ENCODE data around the gene DMWD. TPM values are rescaled to one million over a fixed set of nuclear protein-coding genes. Genes with fewer than 3 reads are reported as not detected.
A peak's percentile ranks its signal among the peaks of the same experiment; 100 is the strongest.

Gene DMWD
- total and polyA plus RNA-seq, 12 donors, result 44.6 to 78.1 (median 68.0) TPM

DNA sequence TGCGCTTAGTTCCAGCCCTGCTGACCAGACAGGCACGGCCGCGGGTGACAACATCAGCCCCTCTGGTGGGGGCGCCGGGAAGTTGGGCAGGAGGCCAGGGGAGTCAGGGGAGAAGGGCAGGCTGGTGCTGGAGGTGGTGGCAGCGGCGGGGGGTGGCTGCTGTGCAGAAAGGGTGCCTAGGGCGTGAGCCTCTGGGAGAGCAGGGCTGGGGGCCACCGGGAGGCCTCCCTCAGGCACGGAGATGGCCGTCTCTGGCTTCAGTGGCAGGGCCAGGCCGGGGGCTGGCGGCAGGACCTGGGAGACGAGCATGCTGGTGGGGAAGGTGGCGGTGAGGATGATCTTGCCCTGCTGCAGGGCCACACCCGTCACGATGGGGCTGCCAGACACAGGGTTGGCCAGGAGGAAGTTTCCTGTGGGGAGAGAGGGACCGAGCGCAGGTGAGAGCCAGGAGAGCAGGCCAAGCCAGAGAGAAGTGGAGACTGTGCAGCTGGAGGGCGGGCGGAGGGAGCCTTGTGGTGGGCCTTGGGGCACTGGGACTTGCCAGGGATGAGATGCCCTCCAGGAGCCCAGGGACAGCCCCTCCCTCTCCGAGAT lies 26.8 kb downstream of the DMWD start:
- H3K4me3 ChIP-seq, result peak overlapping the region in 7 of 10 donors; percentile 75 to 94 (median 90)
- 42 to 61% methylated on average over 23 of the region's 23 CpGs for WGBS, 2 donors
- DNase-seq (peak; percentile 32 to 39), ATAC-seq (no peak)
- intact Hi-C loops (cut with DNase I), result loop anchor here in 2 of 10 donors (5.0 kb wide), 2 partner anchors 48 to 73 kb away; partner anchors contain the start of genes QPCTL (in 2 of the 2) and SNRPD2 (in 2 of the 2)
- H3K27me3 ChIP-seq, result peaks cover 0 to 56% (median 0%) of the 10 kb centered on the region in 7 donors
- H3K27ac ChIP-seq, result peak overlapping the region; percentile 83 to 100 (median 96)
- H3K9me3 ChIP-seq, result no peaks in the 10 kb centered on the region
- peaks cover 0 to 4% (median 0%) of the 10 kb centered on the region in 9 donors for H3K36me3 ChIP-seq
- TF ChIP-seq, protein P1, sequence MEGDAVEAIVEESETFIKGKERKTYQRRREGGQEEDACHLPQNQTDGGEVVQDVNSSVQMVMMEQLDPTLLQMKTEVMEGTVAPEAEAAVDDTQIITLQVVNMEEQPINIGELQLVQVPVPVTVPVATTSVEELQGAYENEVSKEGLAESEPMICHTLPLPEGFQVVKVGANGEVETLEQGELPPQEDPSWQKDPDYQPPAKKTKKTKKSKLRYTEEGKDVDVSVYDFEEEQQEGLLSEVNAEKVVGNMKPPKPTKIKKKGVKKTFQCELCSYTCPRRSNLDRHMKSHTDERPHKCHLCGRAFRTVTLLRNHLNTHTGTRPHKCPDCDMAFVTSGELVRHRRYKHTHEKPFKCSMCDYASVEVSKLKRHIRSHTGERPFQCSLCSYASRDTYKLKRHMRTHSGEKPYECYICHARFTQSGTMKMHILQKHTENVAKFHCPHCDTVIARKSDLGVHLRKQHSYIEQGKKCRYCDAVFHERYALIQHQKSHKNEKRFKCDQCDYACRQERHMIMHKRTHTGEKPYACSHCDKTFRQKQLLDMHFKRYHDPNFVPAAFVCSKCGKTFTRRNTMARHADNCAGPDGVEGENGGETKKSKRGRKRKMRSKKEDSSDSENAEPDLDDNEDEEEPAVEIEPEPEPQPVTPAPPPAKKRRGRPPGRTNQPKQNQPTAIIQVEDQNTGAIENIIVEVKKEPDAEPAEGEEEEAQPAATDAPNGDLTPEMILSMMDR (IDR thresholded peaks at IDR 0.05), result no peak
- H3K4me1 ChIP-seq, result peaks cover 34 to 65% (median 44%) of the 10 kb centered on the region in 9 donors

- WGBS, 2 donors, result 20 to 33% methylated on average over 21 of the region's 21 CpGs
- Histone ChIP-seq H3K36me3 (peaks cover 0 to 4% (median 0%) of the 10 kb centered on the region in 9 donors), H3K27ac (peak overlapping the region; percentile 83 to 100 (median 96)), H3K4me3 (peak overlapping the region in 7 of 10 donors; percentile 6 to 93 (median 36)), H3K27me3 (peaks cover 0 to 51% (median 0%) of the 10 kb centered on the region in 7 donors), H3K9me3 (no peaks in the 10 kb centered on the region), H3K4me1 (peaks cover 33 to 59% (median 44%) of the 10 kb centered on the region in 9 donors)
- intact Hi-C loops (cut with DNase I), result loop anchor here in 2 of 10 donors (5.0 kb wide), 2 partner anchors 48 to 73 kb away; partner anchors contain the start of genes QPCTL (in 2 of the 2) and SNRPD2 (in 2 of the 2)
- DNase-seq (peak; percentile 61 to 67), ATAC-seq (peak in 6 of 8 donors; percentile 17 to 53 (median 26))
- TF ChIP-seq, protein P1 (IDR thresholded peaks at IDR 0.05), result no peak
Measured at GRCh38 chr19:45764945-45765701, 27.5 kb downstream of the DMWD start.

GRCh38 chr19:45764475-45764874 lies 28.2 kb downstream of the DMWD start:
- peak overlapping the region in 6 of 10 donors; percentile 20 to 90 (median 33) for H3K4me3 ChIP-seq
- H3K9me3 ChIP-seq, result no peaks in the 10 kb centered on the region
- ATAC-seq (no peak), DNase-seq (no peak)
- TF ChIP-seq, protein P1 (IDR thresholded peaks at IDR 0.05), result peak in 2 of 9 donors; percentile 9 to 15
- peaks cover 33 to 53% (median 44%) of the 10 kb centered on the region in 9 donors for H3K4me1 ChIP-seq
- 22 to 37% methylated on average over 6 of the region's 6 CpGs for WGBS, 2 donors
- H3K36me3 ChIP-seq, result peaks cover 0 to 4% (median 0%) of the 10 kb centered on the region in 9 donors
- peaks cover 0 to 52% (median 0%) of the 10 kb centered on the region in 7 donors for H3K27me3 ChIP-seq
- H3K27ac ChIP-seq, result peak overlapping the region; percentile 83 to 100 (median 96)
- intact Hi-C loops (cut with DNase I), result no loop called here

DNA sequence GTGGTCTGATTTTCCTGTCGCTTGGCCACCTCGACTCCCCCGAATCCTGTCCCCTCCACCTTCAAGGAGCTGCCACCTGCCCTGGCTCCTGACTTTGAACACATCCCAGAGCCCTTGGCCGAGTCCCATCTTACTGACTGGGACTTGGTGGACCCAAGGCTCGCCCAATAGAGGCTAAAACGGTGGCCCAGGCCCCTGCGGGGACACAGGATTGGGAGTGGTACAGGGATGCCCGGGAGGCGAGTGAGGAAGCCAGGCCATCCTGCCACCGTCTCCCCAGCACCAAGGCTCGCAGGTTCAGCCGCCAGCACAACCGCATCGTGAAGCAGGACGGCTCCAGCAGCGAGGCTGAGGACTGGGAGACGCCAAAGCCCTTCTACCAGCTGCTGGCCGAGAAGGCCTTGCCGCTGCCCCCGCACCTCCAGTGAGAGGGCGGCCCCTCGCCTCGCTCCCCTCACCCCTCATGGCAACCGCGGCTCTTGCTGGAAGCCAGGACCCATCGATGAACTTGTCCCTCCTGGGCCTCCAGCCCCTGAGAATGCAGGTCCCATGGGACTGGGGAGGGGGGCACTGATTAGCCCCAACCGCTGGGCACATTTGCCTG lies 28.9 kb downstream of the DMWD start:
- intact Hi-C loops (cut with DNase I), result no loop called here
- no peaks in the 10 kb centered on the region for H3K9me3 ChIP-seq
- peak overlapping the region; percentile 83 to 100 (median 96) for H3K27ac ChIP-seq
- H3K4me1 ChIP-seq, result peaks cover 33 to 49% (median 44%) of the 10 kb centered on the region in 9 donors
- H3K27me3 ChIP-seq, result peaks cover 0 to 55% (median 0%) of the 10 kb centered on the region in 7 donors
- no peak for ATAC-seq
- DNase-seq, result peak in 1 of 2 donors; percentile 24
- H3K4me3 ChIP-seq, result peak overlapping the region in 5 of 10 donors; percentile 20 to 90 (median 36)
- TF ChIP-seq, protein P1 (IDR thresholded peaks at IDR 0.05), result no peak
- peaks cover 0 to 4% (median 0%) of the 10 kb centered on the region in 9 donors for H3K36me3 ChIP-seq
- WGBS, 2 donors, result 36 to 46% methylated on average over 27 of the region's 27 CpGs

Measured in heart right ventricle (tissue), 16 donors.